HG03103 (cell line): Measurements from ENCODE around the gene SEC22B.
"Not testable (repeated sequence)": the region's sequence is repeated elsewhere in the genome, so short reads cannot be mapped to it uniquely, and the experiment has no call there.

Experiments
- ATAC-seq: cut with Tn5 transposase; IDR thresholded peaks from one replicate; pipeline ENCODE4 v1.9.1; 2021; ENCODE audit warnings: low read depth; ENCODE audit not compliant: unreplicated experiment

Gene SEC22B

GRCh38 chr1:120176092-120176855 is at the start of gene SEC22B:
Gene SEC22B (minus strand): TSS chr1:120176520. CDS start chr1:120176381, 139 bp downstream.
- ATAC-seq = peak; percentile 98

- not testable (repeated sequence) for ATAC-seq
These were observed 41.6 kb upstream of the SEC22B start for GRCh38 chr1:120217933-120218332.

- ATAC-seq = not testable (repeated sequence)
These were observed 41.0 kb upstream of the SEC22B start for GRCh38 chr1:120217175-120217929.

- ATAC-seq = not testable (repeated sequence)
These were observed 37.3 kb upstream of the SEC22B start for GRCh38 chr1:120213606-120214005.

GRCh38 chr1:120210754-120211153 is 34.4 kb upstream of the SEC22B start:
- not testable (repeated sequence) for ATAC-seq

GRCh38 chr1:120196863-120197775 is 20.8 kb upstream of the SEC22B start:
- not testable (repeated sequence) for ATAC-seq

GRCh38 chr1:120188626-120189025 is 12.3 kb upstream of the SEC22B start:
- not testable (repeated sequence) for ATAC-seq

- not testable (repeated sequence) for ATAC-seq
These were observed 5.9 kb upstream of the SEC22B start for GRCh38 chr1:120182176-120182707.

- ATAC-seq = not testable (repeated sequence)
These were observed 3.7 kb upstream of the SEC22B start for GRCh38 chr1:120179811-120180690.

GRCh38 chr1:120178799-120179756 is 2.8 kb upstream of the SEC22B start:
- no peak for ATAC-seq

GRCh38 chr1:120178058-120178457 is 1.7 kb upstream of the SEC22B start:
- ATAC-seq = not testable (repeated sequence)

GRCh38 chr1:120175688-120176087 is 632 bp downstream of the SEC22B start:
- not testable (repeated sequence) for ATAC-seq

GRCh38 chr1:120164761-120165160 is 11.6 kb downstream of the SEC22B start:
- not testable (repeated sequence) for ATAC-seq

- ATAC-seq = not testable (repeated sequence)
These were observed 14.3 kb downstream of the SEC22B start for GRCh38 chr1:120162015-120162414.

- ATAC-seq = not testable (repeated sequence)
These were observed 17.8 kb downstream of the SEC22B start for GRCh38 chr1:120158495-120158894.

GRCh38 chr1:120158086-120158485 is 18.2 kb downstream of the SEC22B start:
- not testable (repeated sequence) for ATAC-seq

GRCh38 chr1:120150138-120150822 is 26.0 kb downstream of the SEC22B start:
- not testable (repeated sequence) for ATAC-seq
